ENCODE results near the gene PAX7. TPM values are rescaled to one million over a fixed set of nuclear protein-coding genes. Genes with fewer than 3 reads are reported as not detected.

The PAX7 gene
- total and polyA plus RNA-seq, 8 donors = not detected

GRCh38 chr1:18748435-18748834 is 117.8 kb downstream of the PAX7 start:
- no peak overlapping the region for H3K4me3 ChIP-seq
- no peak overlapping the region for H3K27ac ChIP-seq
- intact Hi-C loops (cut with DNase I; ENCODE audit: low total_unique reads) = no loop called here
- 36 to 60% (median 46%) methylated on average over 10 of the region's 10 CpGs for WGBS, 5 donors
- no peak for TF ChIP-seq EP300 (IDR thresholded peaks at IDR 0.05)
- TF ChIP-seq POLR2A (IDR thresholded peaks at IDR 0.05) = no peak
- TF ChIP-seq CTCF (IDR thresholded peaks at IDR 0.05) = no peak
- no peak for TF ChIP-seq POLR2AphosphoS5 (IDR thresholded peaks at IDR 0.05)
- peaks cover 0 to 26% (median 15%) of the 10 kb centered on the region in 4 donors for H3K9me3 ChIP-seq
- peak in 1 of 2 donors; percentile 24 for DNase-seq
- H3K36me3 ChIP-seq = no peaks in the 10 kb centered on the region
- peaks cover 1 to 80% (median 19%) of the 10 kb centered on the region in 3 donors for H3K27me3 ChIP-seq
- H3K4me1 ChIP-seq = no peaks in the 10 kb centered on the region

- Histone ChIP-seq H3K4me3 (no peak overlapping the region), H3K9me3 (peaks cover 0 to 33% (median 23%) of the 10 kb centered on the region in 4 donors), H3K36me3 (no peaks in the 10 kb centered on the region), H3K4me1 (no peaks in the 10 kb centered on the region), H3K27ac (no peak overlapping the region), H3K27me3 (peaks cover 4 to 87% (median 24%) of the 10 kb centered on the region in 3 donors)
- TF ChIP-seq POLR2AphosphoS5 (IDR thresholded peaks at IDR 0.05) = no peak
- intact Hi-C loops (cut with DNase I; ENCODE audit: low total_unique reads) = no loop called here
- no peak for DNase-seq
Observed at GRCh38 chr1:18749569-18749968, 118.9 kb downstream of the PAX7 start.

- TF ChIP-seq CTCF (IDR thresholded peaks at IDR 0.05) (no peak), EP300 (IDR thresholded peaks at IDR 0.05) (no peak), POLR2AphosphoS5 (IDR thresholded peaks at IDR 0.05) (no peak), POLR2A (IDR thresholded peaks at IDR 0.05) (no peak)
- Histone ChIP-seq H3K4me3 (no peak overlapping the region), H3K36me3 (no peaks in the 10 kb centered on the region), H3K27ac (no peak overlapping the region), H3K9me3 (peaks cover 0 to 39% (median 24%) of the 10 kb centered on the region in 4 donors), H3K4me1 (no peaks in the 10 kb centered on the region), H3K27me3 (peaks cover 4 to 82% (median 18%) of the 10 kb centered on the region in 3 donors)
- intact Hi-C loops (cut with DNase I; ENCODE audit: low total_unique reads) = no loop called here
- no peak for DNase-seq
- WGBS, 5 donors = 87 to 98% (median 91%) methylated on average over 2 of the region's 2 CpGs
Observed at GRCh38 chr1:18750600-18750999, 120.0 kb downstream of the PAX7 start.

GRCh38 chr1:18751425-18751824 is 120.8 kb downstream of the PAX7 start:
- H3K4me3 ChIP-seq = no peak overlapping the region
- H3K4me1 ChIP-seq = no peaks in the 10 kb centered on the region
- peaks cover 4 to 76% (median 20%) of the 10 kb centered on the region in 3 donors for H3K27me3 ChIP-seq
- H3K27ac ChIP-seq = no peak overlapping the region
- peaks cover 0 to 40% (median 27%) of the 10 kb centered on the region in 4 donors for H3K9me3 ChIP-seq
- no peak for TF ChIP-seq CTCF (IDR thresholded peaks at IDR 0.05)
- TF ChIP-seq POLR2A (IDR thresholded peaks at IDR 0.05) = no peak
- no peak for TF ChIP-seq EP300 (IDR thresholded peaks at IDR 0.05)
- TF ChIP-seq POLR2AphosphoS5 (IDR thresholded peaks at IDR 0.05) = no peak
- intact Hi-C loops (cut with DNase I; ENCODE audit: low total_unique reads) = no loop called here
- no peak for DNase-seq
- WGBS, 5 donors = 35 to 60% (median 48%) methylated on average over 4 of the region's 4 CpGs
- no peaks in the 10 kb centered on the region for H3K36me3 ChIP-seq

GRCh38 chr1:18752409-18752808 is 121.8 kb downstream of the PAX7 start:
- TF ChIP-seq POLR2AphosphoS5 (IDR thresholded peaks at IDR 0.05) (no peak), POLR2A (IDR thresholded peaks at IDR 0.05) (no peak), CTCF (IDR thresholded peaks at IDR 0.05) (no peak), EP300 (IDR thresholded peaks at IDR 0.05) (no peak)
- H3K9me3 ChIP-seq = peaks cover 0 to 40% (median 31%) of the 10 kb centered on the region in 4 donors
- H3K27me3 ChIP-seq = peaks cover 4 to 69% (median 24%) of the 10 kb centered on the region in 3 donors
- H3K36me3 ChIP-seq = no peaks in the 10 kb centered on the region
- no peaks in the 10 kb centered on the region for H3K4me1 ChIP-seq
- DNase-seq = no peak
- no peak overlapping the region for H3K4me3 ChIP-seq
- intact Hi-C loops (cut with DNase I; ENCODE audit: low total_unique reads) = no loop called here
- H3K27ac ChIP-seq = no peak overlapping the region
